SK-N-SH (cell line): ENCODE results near the gene TAOK1. TPM values are rescaled to one million over a fixed set of nuclear protein-coding genes. Genes with fewer than 3 reads are reported as not detected.

ENCODE experiments used
- CTCF ChIA-PET: fragments of 300-600, 350-600 bp; formaldehyde crosslinking; extraction: SDS; loops from one replicate; lab custom pipeline; 2021; lab: Yijun Ruan, JAX
- POLR2A ChIA-PET: fragments of 350-600 bp; sonication (Branson Sonifier 250); formaldehyde crosslinking; extraction: SDS; loops from one replicate; lab custom pipeline; 2020; ENCODE audit warnings: antibody characterized with exemption, inconsistent platforms; lab: Yijun Ruan, JAX
- DNase-seq: peaks from one replicate; pipeline ENCODE4 v3.0.0; 2012
- H2AFZ ChIP-seq: fragments of 200-600 bp; sonication (generic); 2 replicates; pipeline ENCODE4 v1.8.1; 2016; ENCODE audit warnings: antibody characterized with exemption, mild to moderate bottlenecking, low read depth
- H3F3A ChIP-seq: fragments of 200-600 bp; sonication (generic); replicated peaks from 2 replicates; pipeline ENCODE3; 2016; ENCODE audit warnings: antibody characterized with exemption, mild to moderate bottlenecking; ENCODE audit not compliant: insufficient read depth
- H3K27ac ChIP-seq, 2 experiments: fragments of 200-500 bp in 1 of 2; fragments of 200-600 bp in 1 of 2; sonication (Bioruptor generic) in 1 of 2; sonication (generic), shearing (Covaris generic) in 1 of 2; 2 replicates each; pipeline versions ENCODE4 v1.5.1 to v1.6.1; 2014 to 2016; ENCODE audit warnings: low read depth in 2 of 2, inconsistent platforms in 1 of 2, low read length in 1 of 2, mild to moderate bottlenecking in 1 of 2, mixed read lengths in 1 of 2
- H3K27me3 ChIP-seq: fragments of 200-600 bp; sonication (generic), shearing (Covaris generic); 2 replicates; pipeline ENCODE4 v1.6.1; 2016; ENCODE audit warnings: mixed run types; ENCODE audit not compliant: insufficient read depth
- H3K36me3 ChIP-seq, 2 experiments: fragments of 200-500 bp in 1 of 2; fragments of 200-600 bp in 1 of 2; sonication (Bioruptor generic) in 1 of 2; sonication (generic) in 1 of 2; replicated peaks in 1 of 2; 2 replicates each; pipeline versions ENCODE3 to v1.5.1; 2014 to 2016; ENCODE audit warnings: low read length in 1 of 2, mild to moderate bottlenecking in 1 of 2; ENCODE audit not compliant: insufficient read depth in 2 of 2, control insufficient read depth in 1 of 2
- H3K4me1 ChIP-seq, 2 experiments: fragments of 200-500 bp in 1 of 2; fragments of 200-600 bp in 1 of 2; sonication (Bioruptor generic) in 1 of 2; sonication (generic), shearing (Covaris generic) in 1 of 2; 2 replicates each; pipeline versions ENCODE4 v1.5.1 to v1.6.1; 2014 to 2016; ENCODE audit warnings: low read depth in 1 of 2, low read length in 1 of 2, mixed run types in 1 of 2; ENCODE audit not compliant: insufficient read depth in 2 of 2, control insufficient read depth in 1 of 2
- H3K4me2 ChIP-seq: fragments of 200-600 bp; sonication (generic), shearing (Covaris generic); 2 replicates; pipeline ENCODE4 v1.6.1; 2017; ENCODE audit warnings: mixed run types
- H3K4me3 ChIP-seq, 2 experiments: fragments of 200-500 bp in 1 of 2; fragments of 200-600 bp in 1 of 2; sonication (Bioruptor generic) in 1 of 2; sonication (generic), shearing (Covaris generic) in 1 of 2; 2 replicates each; pipeline versions ENCODE4 v1.5.1 to v1.8.1; 2014 to 2016; ENCODE audit warnings: low read depth in 2 of 2, inconsistent platforms in 1 of 2, low read length in 1 of 2, mild to moderate bottlenecking in 1 of 2, mixed read lengths in 1 of 2, moderate library complexity in 1 of 2
- H3K79me2 ChIP-seq: fragments of 200-600 bp; sonication (generic); 2 replicates; pipeline ENCODE4 v1.8.1; 2017; ENCODE audit warnings: mild to moderate bottlenecking; ENCODE audit not compliant: insufficient read depth
- H3K9ac ChIP-seq: fragments of 200-600 bp; sonication (generic); 2 replicates; pipeline ENCODE4 v1.6.1; 2017; ENCODE audit warnings: mixed run types
- H3K9me2 ChIP-seq: fragments of 200-600 bp; sonication (generic); 2 replicates; pipeline ENCODE4 v1.6.1; 2017; ENCODE audit warnings: mixed run types
- H3K9me3 ChIP-seq: fragments of 200-600 bp; sonication (generic); 2 replicates; pipeline ENCODE4 v1.6.1; 2017; ENCODE audit warnings: mixed run types, mild to moderate bottlenecking, moderate library complexity
- H4K20me1 ChIP-seq: fragments of 200-600 bp; sonication (generic); 2 replicates; pipeline ENCODE4 v1.6.1; 2017; ENCODE audit warnings: mild to moderate bottlenecking, mixed run types; ENCODE audit not compliant: insufficient read depth
- CHD2 ChIP-seq: fragments of 150-350 bp; IDR thresholded peaks from 2 replicates; pipeline ENCODE4 v1.6.1; 2018; ENCODE audit warnings: low read length; ENCODE audit not compliant: partially characterized antibody
- EP300 ChIP-seq, 2 experiments: IDR thresholded peaks; 2 replicates each; pipeline versions ENCODE4 v1.4.0 to v1.6.1; 2012; ENCODE audit warnings: borderline replicate concordance in 1 of 2, low read depth in 1 of 2, low read length in 1 of 2
- EZH2phosphoT487 ChIP-seq: fragments of 200-600 bp; sonication (generic); IDR thresholded peaks from 2 replicates; pipeline ENCODE4 v1.6.1; 2017; ENCODE audit warnings: low read depth, mixed run types, mild to moderate bottlenecking, antibody characterized with exemption, moderate library complexity, borderline replicate concordance
- FOXM1 ChIP-seq: IDR thresholded peaks from 2 replicates; pipeline ENCODE4 v1.4.0; 2012; ENCODE audit warnings: low read depth, mild to moderate bottlenecking
- GABPA ChIP-seq: IDR thresholded peaks from 2 replicates; pipeline ENCODE4 v1.4.0; 2012; ENCODE audit warnings: low read depth, mild to moderate bottlenecking
- JUND ChIP-seq: IDR thresholded peaks from 2 replicates; pipeline ENCODE4 v1.4.0; 2012
- MXI1 ChIP-seq: IDR thresholded peaks from 2 replicates; pipeline ENCODE4 v1.6.1; 2012; ENCODE audit warnings: mild to moderate bottlenecking, low read depth, low read length, improper control_type of control experiment
- POLR2AphosphoS5 ChIP-seq: IDR thresholded peaks from 2 replicates; pipeline ENCODE4 v1.6.1; 2012; ENCODE audit warnings: low read depth, low read length
- SMC3 ChIP-seq: IDR thresholded peaks from 2 replicates; pipeline ENCODE4 v1.6.1; 2012; ENCODE audit warnings: low read depth, low read length, improper control_type of control experiment
- TCF12 ChIP-seq: IDR thresholded peaks from 2 replicates; pipeline ENCODE4 v1.4.0; 2012
- TEAD4 ChIP-seq: IDR thresholded peaks from 2 replicates; pipeline ENCODE4 v1.4.0; 2012; ENCODE audit warnings: mild to moderate bottlenecking, borderline replicate concordance; ENCODE audit not compliant: insufficient read depth
- YY1 ChIP-seq: IDR thresholded peaks from 2 replicates; pipeline ENCODE4 v1.4.0; 2012; ENCODE audit warnings: low read depth, mild to moderate bottlenecking
- WGBS: methylation state at CpG from one replicate; pipeline ENCODE4 v1.1.6; 2017; ENCODE audit warnings: low lambda C conversion rate; 5-methylcytosine and 5-hydroxymethylcytosine counted together
- polyA plus RNA-seq, 3 experiments: library from polyadenylated mRNA; depleted of rRNA; stranded (reverse); fragments of >200 nt; gene quantifications; 2 replicates each; pipeline ENCODE4 v1.2.3, GENCODE V29; 2012
- TF ChIP-seq, protein P1 (sequence below): IDR thresholded peaks from 2 replicates; pipeline ENCODE4 v1.4.0; 2012; ENCODE audit warnings: low read depth, borderline replicate concordance
- TF ChIP-seq, protein P2 (sequence below): fragments of 150-350 bp; IDR thresholded peaks from 2 replicates; pipeline ENCODE4 v1.6.1; 2017; ENCODE audit warnings: antibody characterized with exemption, low read length, low read depth, borderline replicate concordance
- TF ChIP-seq, protein P3 (sequence below): IDR thresholded peaks from 2 replicates; pipeline ENCODE4 v1.4.0; 2012; ENCODE audit warnings: low read depth, borderline replicate concordance
- TF ChIP-seq, protein P4 (sequence below): IDR thresholded peaks from 2 replicates; pipeline ENCODE4 v1.6.1; 2012; ENCODE audit warnings: mild to moderate bottlenecking, low read depth, low read length, moderate library complexity

Gene TAOK1
- polyA plus RNA-seq, 1 of the 3 experiments (the other 2 are of a cell fraction) = 5.9 TPM

DNA sequence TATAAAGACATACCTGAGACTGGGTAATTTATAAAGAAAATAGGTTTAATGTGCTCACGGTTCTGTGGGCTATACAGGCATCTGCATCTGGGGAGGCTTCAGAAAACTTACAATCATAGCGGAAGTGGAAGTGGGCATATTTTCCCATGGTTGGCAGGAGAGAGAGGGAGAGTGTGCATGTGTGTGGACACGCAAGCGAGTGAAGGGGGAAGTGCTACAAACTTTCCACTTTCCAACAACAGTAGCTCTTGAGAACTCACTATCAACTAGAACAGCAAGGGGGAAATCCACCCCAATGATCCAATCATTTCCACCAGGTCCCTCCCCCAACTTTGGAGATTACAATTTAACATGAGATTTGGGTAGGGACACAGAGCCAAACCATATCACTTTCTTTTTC, 11.1 kb downstream of the TAOK1 start:
- WGBS = 98% methylated on average over 4 of the region's 4 CpGs
- H3K36me3 ChIP-seq = peaks cover 0 to 38% of the 10 kb centered on the region in 2 experiments
- H3F3A ChIP-seq = peaks cover 12% of the 10 kb centered on the region
- no peak overlapping the region for H3K9ac ChIP-seq
- POLR2A ChIA-PET = no interaction called here
- TF ChIP-seq TEAD4 = no peak
- TF ChIP-seq, protein P1, sequence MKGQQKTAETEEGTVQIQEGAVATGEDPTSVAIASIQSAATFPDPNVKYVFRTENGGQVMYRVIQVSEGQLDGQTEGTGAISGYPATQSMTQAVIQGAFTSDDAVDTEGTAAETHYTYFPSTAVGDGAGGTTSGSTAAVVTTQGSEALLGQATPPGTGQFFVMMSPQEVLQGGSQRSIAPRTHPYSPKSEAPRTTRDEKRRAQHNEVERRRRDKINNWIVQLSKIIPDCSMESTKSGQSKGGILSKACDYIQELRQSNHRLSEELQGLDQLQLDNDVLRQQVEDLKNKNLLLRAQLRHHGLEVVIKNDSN = no peak
- TF ChIP-seq JUND = no peak
- no peak for TF ChIP-seq POLR2AphosphoS5
- TF ChIP-seq, protein P2, sequence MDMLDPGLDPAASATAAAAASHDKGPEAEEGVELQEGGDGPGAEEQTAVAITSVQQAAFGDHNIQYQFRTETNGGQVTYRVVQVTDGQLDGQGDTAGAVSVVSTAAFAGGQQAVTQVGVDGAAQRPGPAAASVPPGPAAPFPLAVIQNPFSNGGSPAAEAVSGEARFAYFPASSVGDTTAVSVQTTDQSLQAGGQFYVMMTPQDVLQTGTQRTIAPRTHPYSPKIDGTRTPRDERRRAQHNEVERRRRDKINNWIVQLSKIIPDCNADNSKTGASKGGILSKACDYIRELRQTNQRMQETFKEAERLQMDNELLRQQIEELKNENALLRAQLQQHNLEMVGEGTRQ = no peak
- TF ChIP-seq CHD2 = no peak
- TF ChIP-seq EP300 (IDR thresholded peaks at IDR 0.05; ENCODE audit: borderline replicate concordance in 1 of 2, low read depth in 1 of 2, low read length in 1 of 2) = no peak
- no peak for TF ChIP-seq GABPA
- TF ChIP-seq MXI1 = no peak
- TF ChIP-seq, all 33 proteins: peak for 0
- Histone ChIP-seq H4K20me1 (peaks cover 96% of the 10 kb centered on the region), H3K4me3 (no peak overlapping the region), H3K4me2 (no peak overlapping the region), H3K4me1 (no peaks in the 10 kb centered on the region), H3K27ac (no peak overlapping the region), H2AFZ (no peak overlapping the region), H3K27me3 (no peaks in the 10 kb centered on the region), H3K79me2 (peaks cover 98% of the 10 kb centered on the region), H3K9me2 (no peaks in the 10 kb centered on the region), H3K9me3 (no peaks in the 10 kb centered on the region)
- CTCF ChIA-PET = interaction anchor here (0.9 to 1.9 kb wide), 3 partner anchors 17 to 172 kb away, joined by 5 to 7 read pairs (median 5); no protein-coding TSS in a partner anchor
- no peak for DNase-seq

DNA sequence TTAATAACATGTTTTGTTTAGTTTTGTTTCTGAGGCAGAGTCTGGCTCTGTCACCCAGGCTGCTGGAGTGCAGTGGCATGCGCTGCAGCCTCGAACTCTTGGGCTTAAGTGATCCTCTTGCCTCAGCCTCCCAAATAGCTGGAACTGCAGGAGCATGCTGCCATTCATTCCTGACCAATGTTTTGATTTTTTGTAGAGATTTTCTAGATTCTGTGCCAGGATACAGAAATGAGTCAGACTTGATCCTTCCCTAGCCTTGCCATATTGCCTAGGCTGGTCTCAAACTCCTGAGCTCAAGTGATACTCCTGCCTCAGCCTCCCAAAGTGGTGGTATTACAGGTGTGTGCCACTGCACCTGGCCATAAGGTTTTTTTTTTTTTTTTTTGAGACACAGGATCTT, 17.7 kb downstream of the TAOK1 start:
- Histone ChIP-seq H3K36me3 (peaks cover 0 to 23% of the 10 kb centered on the region in 2 experiments), H3K27me3 (no peaks in the 10 kb centered on the region), H3K4me3 (no peak overlapping the region), H3K9me3 (no peaks in the 10 kb centered on the region)
- POLR2A ChIA-PET = no interaction called here
- TF ChIP-seq, protein P3, sequence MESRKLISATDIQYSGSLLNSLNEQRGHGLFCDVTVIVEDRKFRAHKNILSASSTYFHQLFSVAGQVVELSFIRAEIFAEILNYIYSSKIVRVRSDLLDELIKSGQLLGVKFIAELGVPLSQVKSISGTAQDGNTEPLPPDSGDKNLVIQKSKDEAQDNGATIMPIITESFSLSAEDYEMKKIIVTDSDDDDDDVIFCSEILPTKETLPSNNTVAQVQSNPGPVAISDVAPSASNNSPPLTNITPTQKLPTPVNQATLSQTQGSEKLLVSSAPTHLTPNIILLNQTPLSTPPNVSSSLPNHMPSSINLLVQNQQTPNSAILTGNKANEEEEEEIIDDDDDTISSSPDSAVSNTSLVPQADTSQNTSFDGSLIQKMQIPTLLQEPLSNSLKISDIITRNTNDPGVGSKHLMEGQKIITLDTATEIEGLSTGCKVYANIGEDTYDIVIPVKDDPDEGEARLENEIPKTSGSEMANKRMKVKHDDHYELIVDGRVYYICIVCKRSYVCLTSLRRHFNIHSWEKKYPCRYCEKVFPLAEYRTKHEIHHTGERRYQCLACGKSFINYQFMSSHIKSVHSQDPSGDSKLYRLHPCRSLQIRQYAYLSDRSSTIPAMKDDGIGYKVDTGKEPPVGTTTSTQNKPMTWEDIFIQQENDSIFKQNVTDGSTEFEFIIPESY = no peak
- no peak for TF ChIP-seq JUND
- TF ChIP-seq YY1 = no peak
- no peak for TF ChIP-seq TCF12
- TF ChIP-seq POLR2AphosphoS5 = no peak
- TF ChIP-seq GABPA = no peak
- no peak for TF ChIP-seq CHD2
- TF ChIP-seq, protein P4, sequence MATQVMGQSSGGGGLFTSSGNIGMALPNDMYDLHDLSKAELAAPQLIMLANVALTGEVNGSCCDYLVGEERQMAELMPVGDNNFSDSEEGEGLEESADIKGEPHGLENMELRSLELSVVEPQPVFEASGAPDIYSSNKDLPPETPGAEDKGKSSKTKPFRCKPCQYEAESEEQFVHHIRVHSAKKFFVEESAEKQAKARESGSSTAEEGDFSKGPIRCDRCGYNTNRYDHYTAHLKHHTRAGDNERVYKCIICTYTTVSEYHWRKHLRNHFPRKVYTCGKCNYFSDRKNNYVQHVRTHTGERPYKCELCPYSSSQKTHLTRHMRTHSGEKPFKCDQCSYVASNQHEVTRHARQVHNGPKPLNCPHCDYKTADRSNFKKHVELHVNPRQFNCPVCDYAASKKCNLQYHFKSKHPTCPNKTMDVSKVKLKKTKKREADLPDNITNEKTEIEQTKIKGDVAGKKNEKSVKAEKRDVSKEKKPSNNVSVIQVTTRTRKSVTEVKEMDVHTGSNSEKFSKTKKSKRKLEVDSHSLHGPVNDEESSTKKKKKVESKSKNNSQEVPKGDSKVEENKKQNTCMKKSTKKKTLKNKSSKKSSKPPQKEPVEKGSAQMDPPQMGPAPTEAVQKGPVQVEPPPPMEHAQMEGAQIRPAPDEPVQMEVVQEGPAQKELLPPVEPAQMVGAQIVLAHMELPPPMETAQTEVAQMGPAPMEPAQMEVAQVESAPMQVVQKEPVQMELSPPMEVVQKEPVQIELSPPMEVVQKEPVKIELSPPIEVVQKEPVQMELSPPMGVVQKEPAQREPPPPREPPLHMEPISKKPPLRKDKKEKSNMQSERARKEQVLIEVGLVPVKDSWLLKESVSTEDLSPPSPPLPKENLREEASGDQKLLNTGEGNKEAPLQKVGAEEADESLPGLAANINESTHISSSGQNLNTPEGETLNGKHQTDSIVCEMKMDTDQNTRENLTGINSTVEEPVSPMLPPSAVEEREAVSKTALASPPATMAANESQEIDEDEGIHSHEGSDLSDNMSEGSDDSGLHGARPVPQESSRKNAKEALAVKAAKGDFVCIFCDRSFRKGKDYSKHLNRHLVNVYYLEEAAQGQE = no peak
- no peak for TF ChIP-seq FOXM1
- no peak for TF ChIP-seq EZH2phosphoT487
- no peak for TF ChIP-seq SMC3
- no peak for TF ChIP-seq EP300 (IDR thresholded peaks at IDR 0.05; ENCODE audit: borderline replicate concordance in 1 of 2, low read depth in 1 of 2, low read length in 1 of 2)
- TF ChIP-seq, protein P1 = no peak
- no peak for TF ChIP-seq TEAD4
- TF ChIP-seq, all 33 proteins: peak for 0
- Histone ChIP-seq H3K4me2 (no peak overlapping the region), H3K9ac (no peak overlapping the region), H3F3A (peaks cover 33% of the 10 kb centered on the region), H3K9me2 (no peaks in the 10 kb centered on the region), H3K4me1 (peaks cover 0 to 11% of the 10 kb centered on the region in 2 experiments; a peak in 1 of 4 replicates), H3K79me2 (peaks cover 99% of the 10 kb centered on the region), H3K27ac (no peak overlapping the region), H4K20me1 (peaks cover 96% of the 10 kb centered on the region), H2AFZ (no peak overlapping the region)
- CTCF ChIA-PET = no interaction called here
- 97% methylated on average over 2 of the region's 2 CpGs for WGBS
- no peak for DNase-seq
